HCT116 (cell line): ENCODE results near the gene RNASEL. TPM values are rescaled to one million over a fixed set of nuclear protein-coding genes. Genes with fewer than 3 reads are reported as not detected.

Source experiments
- ATAC-seq: fragments of 200-7000 bp; cut with Tn5 transposase; 2 replicates; pipeline ENCODE4 v1.9.1; 2020; ENCODE audit warnings: mild to moderate bottlenecking, moderate library complexity
- BruUV-seq: library from RNA; stranded (reverse); fragments of 400-500 nt; replicated peaks from 2 replicates; lab custom pipeline; 2021; lab: Mats Ljungman, UMichigan
- CTCF ChIA-PET: fragments of 300-600 bp; sonication (Branson Sonifier 250); formaldehyde crosslinking; loops from one replicate; lab custom pipeline; 2021; ENCODE audit warnings: antibody characterized with exemption; lab: Charles Lee
- POLR2A ChIA-PET: fragments of 300-600, 350-600 bp; sonication (Branson Sonifier 250); formaldehyde crosslinking; loops from one replicate; lab custom pipeline; 2021; ENCODE audit warnings: antibody characterized with exemption; lab: Charles Lee
- RAD21 ChIA-PET, 2 experiments: fragments of 300-600 bp; sonication (Branson Sonifier 250); formaldehyde crosslinking; loops; one replicate each; lab custom pipeline; 2023; ENCODE audit warnings: low total read pairs in 2 of 2; ENCODE audit not compliant: uncharacterized antibody in 2 of 2, unreplicated experiment in 2 of 2, low non-redundant PET in 1 of 2; lab: Charles Lee
- DNase-seq: peaks from one replicate; pipeline ENCODE4 v3.0.0-alpha.2; 2010; ENCODE audit warnings: low read depth, low spot score
- H2AFZ ChIP-seq: fragments of 200-600 bp; shearing (Covaris generic), sonication (generic); 2 replicates; pipeline ENCODE4 v1.6.1; 2017; ENCODE audit warnings: low read depth, mixed run types, mixed read lengths, antibody characterized with exemption, low read length; ENCODE audit not compliant: poor library complexity, severe bottlenecking
- H3K27ac ChIP-seq: 2 replicates; pipeline ENCODE4 v1.5.1; 2012; ENCODE audit warnings: low read depth, low read length
- H3K27me3 ChIP-seq: fragments of 200-600 bp; sonication (generic); 2 replicates; pipeline ENCODE4 v1.6.1; 2016; ENCODE audit warnings: mixed run types, low read length, mixed read lengths; ENCODE audit not compliant: insufficient read depth
- H3K36me3 ChIP-seq, 2 experiments: fragments of 200-500 bp in 1 of 2; fragments of 200-600 bp in 1 of 2; sonication (Bioruptor generic) in 1 of 2; sonication (generic) in 1 of 2; 2 replicates each; pipeline versions ENCODE4 v1.5.1 to v1.6.1; 2014 to 2016; ENCODE audit warnings: low read length in 2 of 2, inconsistent platforms in 1 of 2, mixed read lengths in 1 of 2, mixed run types in 1 of 2; ENCODE audit not compliant: insufficient read depth in 2 of 2, control insufficient read depth in 1 of 2
- H3K4me1 ChIP-seq, 2 experiments: fragments of 200-600 bp in 1 of 2; sonication (generic) in 1 of 2; 2 replicates each; pipeline versions ENCODE4 v1.5.1 to v1.6.1; 2012 to 2017; ENCODE audit warnings: low read length in 2 of 2, inconsistent platforms in 1 of 2, mild to moderate bottlenecking in 1 of 2, mixed read lengths in 1 of 2, mixed run types in 1 of 2, moderate library complexity in 1 of 2; ENCODE audit not compliant: insufficient read depth in 2 of 2, control insufficient read depth in 1 of 2
- H3K4me2 ChIP-seq: fragments of 200-600 bp; sonication (generic); 2 replicates; pipeline ENCODE4 v1.6.1; 2017; ENCODE audit warnings: mixed run types, low read length, mixed read lengths
- H3K4me3 ChIP-seq, 2 experiments: fragments of 200-600 bp in 1 of 2; sonication (generic) in 1 of 2; replicated peaks in 1 of 2; 2 replicates each; pipeline ENCODE4 v1.5.1; 2011 to 2016; ENCODE audit warnings: low read length in 2 of 2, control low read depth in 1 of 2, low read depth in 1 of 2, mild to moderate bottlenecking in 1 of 2, mixed read lengths in 1 of 2, mixed run types in 1 of 2
- H3K79me2 ChIP-seq: fragments of 200-600 bp; sonication (generic); 2 replicates; pipeline ENCODE4 v1.6.1; 2017; ENCODE audit warnings: mild to moderate bottlenecking, mixed run types, low read length, moderate library complexity, mixed read lengths; ENCODE audit not compliant: insufficient read depth
- H3K9ac ChIP-seq: fragments of 200-600 bp; sonication (generic); 2 replicates; pipeline ENCODE4 v1.6.1; 2016; ENCODE audit warnings: low read length, mixed read lengths
- H3K9me2 ChIP-seq: fragments of 200-600 bp; sonication (generic), shearing (Covaris generic); 2 replicates; pipeline ENCODE4 v1.6.1; 2017; ENCODE audit warnings: mixed run types, mild to moderate bottlenecking, moderate library complexity; ENCODE audit not compliant: insufficient read depth
- H3K9me3 ChIP-seq, 2 experiments: fragments of 200-500 bp in 1 of 2; fragments of 200-600 bp in 1 of 2; sonication (Bioruptor generic) in 1 of 2; sonication (generic) in 1 of 2; 2 replicates each; pipeline ENCODE4 v1.6.1; 2014 to 2017; ENCODE audit warnings: low read length in 2 of 2, mixed read lengths in 2 of 2, inconsistent platforms in 1 of 2, low read depth in 1 of 2, mild to moderate bottlenecking in 1 of 2, mixed run types in 1 of 2, moderate library complexity in 1 of 2; ENCODE audit not compliant: control insufficient read depth in 1 of 2, insufficient read depth in 1 of 2
- H4K20me1 ChIP-seq: fragments of 200-600 bp; sonication (generic), shearing (Covaris generic); 2 replicates; pipeline ENCODE4 v1.6.1; 2017; ENCODE audit warnings: mixed run types, mild to moderate bottlenecking, moderate library complexity; ENCODE audit not compliant: insufficient read depth
- ATF3 ChIP-seq: IDR thresholded peaks from 2 replicates; pipeline ENCODE4 v1.6.1; 2012
- CTCF ChIP-seq, 3 experiments: fragments of 200-600 bp in 1 of 3; sonication (generic) in 1 of 3; IDR thresholded peaks in 2 of 3; conservative IDR thresholded peaks in 1 of 3; 2 replicates each; pipeline ENCODE4 v1.5.1; 2012 to 2017; ENCODE audit warnings: low read depth in 2 of 3, low read length in 2 of 3, antibody characterized with exemption in 1 of 3, borderline replicate concordance in 1 of 3, control low read depth in 1 of 3, mild to moderate bottlenecking in 1 of 3, mixed read lengths in 1 of 3, mixed run types in 1 of 3, moderate library complexity in 1 of 3; ENCODE audit not compliant: insufficient read depth in 1 of 3
- EZH2 ChIP-seq: fragments of 200-600 bp; sonication (generic); IDR thresholded peaks from 2 replicates; pipeline ENCODE4 v1.6.1; 2017; ENCODE audit warnings: antibody characterized with exemption, mixed run types
- JUND ChIP-seq: IDR thresholded peaks from 2 replicates; pipeline ENCODE4 v1.6.1; 2012
- POLR2AphosphoS5 ChIP-seq: IDR thresholded peaks from 2 replicates; pipeline ENCODE4 v1.6.1; 2011; ENCODE audit warnings: mild to moderate bottlenecking, low read depth, low read length, moderate library complexity
- RAD21 ChIP-seq: IDR thresholded peaks from 2 replicates; pipeline ENCODE4 v1.6.1; 2012; ENCODE audit warnings: low read depth, mild to moderate bottlenecking
- REST ChIP-seq: IDR thresholded peaks from 2 replicates; pipeline ENCODE4 v1.6.1; 2012; ENCODE audit warnings: low read depth
- SIN3A ChIP-seq: IDR thresholded peaks from 2 replicates; pipeline ENCODE4 v1.6.1; 2012; ENCODE audit warnings: low read depth
- SRF ChIP-seq: IDR thresholded peaks from 2 replicates; pipeline ENCODE4 v1.6.1; 2012; ENCODE audit warnings: low read depth
- TCF7L2 ChIP-seq: IDR thresholded peaks from 2 replicates; pipeline ENCODE4 v1.7.0; 2011; ENCODE audit warnings: borderline replicate concordance, inconsistent platforms; ENCODE audit not compliant: insufficient read depth, insufficient read length; ENCODE audit errors: extremely low read depth
- YY1 ChIP-seq: IDR thresholded peaks from 2 replicates; pipeline ENCODE4 v1.6.1; 2011; ENCODE audit warnings: low read length, low read depth, moderate library complexity, mild to moderate bottlenecking; ENCODE audit not compliant: insufficient replicate concordance; ENCODE audit errors: extremely low read depth
- ZBTB33 ChIP-seq: IDR thresholded peaks from 2 replicates; pipeline ENCODE4 v1.6.1; 2011; ENCODE audit warnings: mild to moderate bottlenecking, low read length, moderate library complexity; ENCODE audit not compliant: insufficient replicate concordance; ENCODE audit errors: extremely low read depth
- ZFX ChIP-seq: fragments of 450-650 bp; IDR thresholded peaks from 2 replicates; pipeline ENCODE4 v1.6.1; 2017
- ZNF274 ChIP-seq: fragments of 200-500 bp; sonication (Bioruptor generic); IDR thresholded peaks from 2 replicates; pipeline ENCODE4 v1.6.1; 2014; ENCODE audit warnings: mild to moderate bottlenecking, low read depth, low read length, inconsistent platforms
- intact Hi-C: fragments of 100-400 bp; cut with micrococcal nuclease; formaldehyde crosslinking; loops from 2 replicates; pipeline ENCODE4 v1.10.0; 2022
- total RNA-seq: library from RNA; stranded (reverse); gene quantifications from one replicate; pipeline ENCODE4 v1.2.1, GENCODE V29; 2021; ENCODE audit not compliant: unreplicated experiment

The RNASEL gene
- total RNA-seq, 1 experiment from 2014 or later, result 2.9 TPM

GRCh38 chr1:182567629-182568028, 21.4 kb downstream of the RNASEL start:
- Histone ChIP-seq H3K36me3 (no peaks in the 10 kb centered on the region), H3K79me2 (no peaks in the 10 kb centered on the region), H3K9me3 (no peaks in the 10 kb centered on the region), H3K4me1 (no peaks in the 10 kb centered on the region), H3K27me3 (no peaks in the 10 kb centered on the region), H3K9ac (no peak overlapping the region), H3K27ac (no peak overlapping the region), H3K4me2 (no peak overlapping the region), H2AFZ (no peak overlapping the region), H3K9me2 (no peaks in the 10 kb centered on the region), H3K4me3 (no peak overlapping the region), H4K20me1 (no peaks in the 10 kb centered on the region)
- no TSS peak for BruUV-seq
- no peak for TF ChIP-seq JUND
- TF ChIP-seq ZFX, result no peak
- TF ChIP-seq EZH2, result no peak
- TF ChIP-seq POLR2AphosphoS5, result no peak
- no peak for TF ChIP-seq REST
- no peak for TF ChIP-seq SIN3A
- TF ChIP-seq ATF3, result no peak
- no peak for TF ChIP-seq RAD21
- no peak for TF ChIP-seq ZNF274
- no peak for TF ChIP-seq SRF
- TF ChIP-seq ZBTB33, result no peak
- TF ChIP-seq CTCF (IDR thresholded peaks at IDR 0.05 in 2 of 3, conservative IDR thresholded peaks at IDR 0.05 in 1 of 3; ENCODE audit: borderline replicate concordance in 1 of 3, insufficient read depth in 1 of 3, low read depth in 2 of 3, low read length in 2 of 3), result no peak
- no peak for TF ChIP-seq TCF7L2
- TF ChIP-seq YY1, result no peak
- intact Hi-C loops, result no loop called here
- ATAC-seq, result no peak
- ChIA-PET RAD21 (no interaction called here), CTCF (no interaction called here), POLR2A (no interaction called here)
- DNase-seq, result no peak
